Kidney (tissue), 14 donors: Measurements from ENCODE around the gene EGFL7. TPM values are rescaled to one million over a fixed set of nuclear protein-coding genes. Genes with fewer than 3 reads are reported as not detected.

Source experiments
- DNase-seq, 5 donors: peaks; one replicate each; pipeline ENCODE4 v3.0.0-alpha.2; 2013 to 2020
- FAIRE-seq: peaks from 2 replicates; lab custom pipeline; 2012; peaks lifted over from hg19 to GRCh38; lab: Jason Lieb, UNC
- H3K27ac ChIP-seq, 2 donors: one replicate each; pipeline ENCODE4 v1.7.0; 2013; ENCODE audit warnings: low read depth in 2 of 2, low read length in 2 of 2, inconsistent platforms in 1 of 2
- H3K27me3 ChIP-seq: one replicate; pipeline ENCODE4 v1.7.1; 2013; ENCODE audit warnings: low read length, inconsistent platforms; ENCODE audit not compliant: control insufficient read depth, insufficient read depth
- H3K36me3 ChIP-seq, 3 donors: one replicate each; pipeline versions ENCODE4 v1.7.0 to v1.7.1; 2013; ENCODE audit warnings: low read length in 3 of 3, control low read depth in 1 of 3, inconsistent platforms in 1 of 3; ENCODE audit not compliant: insufficient read depth in 3 of 3, control insufficient read depth in 2 of 3
- H3K4me1 ChIP-seq, 3 donors: one replicate each; pipeline versions ENCODE4 v1.7.0 to v1.7.1; 2013; ENCODE audit warnings: low read length in 3 of 3, inconsistent platforms in 1 of 3, low read depth in 1 of 3; ENCODE audit not compliant: control insufficient read depth in 2 of 3, insufficient read depth in 2 of 3
- H3K4me3 ChIP-seq, 3 donors: one replicate each; pipeline versions ENCODE4 v1.7.0 to v1.8.1; 2013; ENCODE audit warnings: low read length in 3 of 3, control low read depth in 1 of 3, inconsistent platforms in 1 of 3
- H3K9ac ChIP-seq, 3 donors: one replicate each; pipeline versions ENCODE4 v1.7.0 to v1.7.1; 2013; ENCODE audit warnings: low read length in 3 of 3, control low read depth in 1 of 3, inconsistent platforms in 1 of 3
- H3K9me3 ChIP-seq, 3 donors: one replicate each; pipeline versions ENCODE4 v1.7.0 to v1.7.1; 2013; ENCODE audit warnings: low read length in 3 of 3, control low read depth in 1 of 3, inconsistent platforms in 1 of 3; ENCODE audit not compliant: control insufficient read depth in 2 of 3, insufficient read depth in 1 of 3
- intact Hi-C: fragments of 100-400 bp; cut with DNase I; formaldehyde crosslinking; loops from one replicate; pipeline ENCODE4 v1.11.1; 2022
- polyA plus RNA-seq: library from polyadenylated mRNA; stranded (reverse); fragments of 350-450 nt; fragmentation: Illumina TruSeq; extraction: RNeasy Lipid Tissue Mini Kit (QIAGEN cat#74804); gene quantifications from one replicate; pipeline ENCODE4 v1.2.3, GENCODE V29; 2014; ENCODE audit warnings: low read depth, low replicate concordance; ENCODE audit not compliant: insufficient read depth
- total RNA-seq: library from RNA; stranded (reverse); fragmentation: NEBNext Ultra II Directional; extraction: Animal tissue kit (Norgen Biotek cat#: 25700); gene quantifications from one replicate; pipeline ENCODE4 v1.2.1, GENCODE V29; 2021
- TF ChIP-seq, protein P1 (sequence below): IDR thresholded peaks from 3 replicates; pipeline ENCODE4 v1.5.1; 2012; ENCODE audit warnings: mild to moderate bottlenecking, moderate library complexity, borderline replicate concordance; ENCODE audit not compliant: insufficient read depth; ENCODE audit errors: extremely low read depth
- donor health status: control.
- donor health status: control.
- donor health status: control.
- donor health status: control.
- donor health status: control.
- donor health status: DM: yes; HTN: yes; CAD: no.
- donor health status: Normal renal cell carcinoma (clear cell type).

The EGFL7 gene
- total and polyA plus RNA-seq, 2 donors from 2014 or later, result 137 to 140 TPM

DNA sequence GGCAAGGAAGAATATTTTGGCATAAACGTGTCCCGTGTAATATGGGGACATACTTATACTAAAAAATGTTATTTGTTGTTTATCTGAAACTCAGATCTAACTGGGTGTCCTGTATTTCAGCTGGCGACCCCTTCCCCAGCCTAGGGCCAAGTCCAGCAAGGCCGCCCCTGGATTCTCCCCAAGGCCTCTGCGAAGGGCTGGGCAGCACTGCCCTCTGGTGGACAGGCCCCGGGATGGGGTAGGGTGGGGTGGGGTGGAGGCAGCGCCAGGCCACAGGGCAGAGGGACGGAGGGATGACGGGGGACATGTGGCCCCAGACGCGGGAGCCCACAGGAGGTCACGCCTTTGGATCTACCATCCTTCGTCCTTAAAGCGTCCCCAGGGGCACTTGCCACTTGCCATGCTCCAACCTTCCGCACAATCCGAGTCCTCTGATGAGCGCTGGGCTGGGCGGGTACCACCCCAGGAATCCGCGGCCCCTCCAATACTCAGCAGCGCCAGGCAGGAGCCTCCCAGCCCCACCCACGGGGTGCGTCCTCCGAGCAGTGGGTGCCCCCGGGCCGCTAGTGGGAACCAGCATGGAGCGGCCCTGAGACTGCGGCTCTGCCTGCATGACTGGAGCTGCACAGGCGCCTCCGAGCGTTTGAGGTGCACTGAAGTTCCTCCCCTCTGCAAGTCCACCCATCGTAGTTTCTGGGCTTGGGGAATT lies 31.6 kb downstream of the EGFL7 start:
- TF ChIP-seq, protein P1, sequence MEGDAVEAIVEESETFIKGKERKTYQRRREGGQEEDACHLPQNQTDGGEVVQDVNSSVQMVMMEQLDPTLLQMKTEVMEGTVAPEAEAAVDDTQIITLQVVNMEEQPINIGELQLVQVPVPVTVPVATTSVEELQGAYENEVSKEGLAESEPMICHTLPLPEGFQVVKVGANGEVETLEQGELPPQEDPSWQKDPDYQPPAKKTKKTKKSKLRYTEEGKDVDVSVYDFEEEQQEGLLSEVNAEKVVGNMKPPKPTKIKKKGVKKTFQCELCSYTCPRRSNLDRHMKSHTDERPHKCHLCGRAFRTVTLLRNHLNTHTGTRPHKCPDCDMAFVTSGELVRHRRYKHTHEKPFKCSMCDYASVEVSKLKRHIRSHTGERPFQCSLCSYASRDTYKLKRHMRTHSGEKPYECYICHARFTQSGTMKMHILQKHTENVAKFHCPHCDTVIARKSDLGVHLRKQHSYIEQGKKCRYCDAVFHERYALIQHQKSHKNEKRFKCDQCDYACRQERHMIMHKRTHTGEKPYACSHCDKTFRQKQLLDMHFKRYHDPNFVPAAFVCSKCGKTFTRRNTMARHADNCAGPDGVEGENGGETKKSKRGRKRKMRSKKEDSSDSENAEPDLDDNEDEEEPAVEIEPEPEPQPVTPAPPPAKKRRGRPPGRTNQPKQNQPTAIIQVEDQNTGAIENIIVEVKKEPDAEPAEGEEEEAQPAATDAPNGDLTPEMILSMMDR, result peak; percentile 66
- FAIRE-seq (no peak), DNase-seq (peak in 3 of 5 donors; percentile 66 to 86 (median 77))
- peak overlapping the region; percentile 63 to 69 for H3K27ac ChIP-seq
- H3K4me1 ChIP-seq, result peaks cover 0 to 47% (median 30%) of the 10 kb centered on the region in 3 donors
- H3K9ac ChIP-seq, result peak overlapping the region in 1 of 3 donors; percentile 12
- H3K27me3 ChIP-seq, result no peaks in the 10 kb centered on the region
- intact Hi-C loops, result no loop called here
- no peaks in the 10 kb centered on the region for H3K36me3 ChIP-seq
- H3K9me3 ChIP-seq, result no peaks in the 10 kb centered on the region
- H3K4me3 ChIP-seq, result no peak overlapping the region

DNA sequence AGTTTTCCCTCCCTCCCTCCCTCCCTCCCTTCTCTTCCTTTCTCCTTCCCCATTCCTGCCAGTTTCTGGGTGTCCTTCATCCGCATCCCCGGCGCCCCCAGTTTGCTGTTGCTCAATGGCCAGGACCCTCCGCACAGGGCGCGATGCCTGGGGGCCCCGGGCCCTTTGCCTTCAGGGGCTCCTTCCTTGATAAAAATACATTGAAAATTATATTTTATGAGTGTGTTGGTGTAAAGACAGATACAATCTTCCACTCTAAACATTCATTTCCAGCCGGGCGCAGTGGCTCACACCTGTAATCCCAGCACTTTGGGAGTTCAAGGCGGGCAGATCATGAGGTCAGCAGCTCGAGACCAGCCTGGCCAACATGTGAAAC lies 32.1 kb downstream of the EGFL7 start:
- no peak overlapping the region for H3K4me3 ChIP-seq
- DNase-seq, result no peak
- H3K9me3 ChIP-seq, result no peaks in the 10 kb centered on the region
- no peaks in the 10 kb centered on the region for H3K36me3 ChIP-seq
- TF ChIP-seq, protein P1, result no peak
- no peak overlapping the region for H3K9ac ChIP-seq
- intact Hi-C loops, result no loop called here
- H3K27ac ChIP-seq, result peak overlapping the region in 1 of 2 donors; percentile 69
- peaks cover 0 to 47% (median 30%) of the 10 kb centered on the region in 3 donors for H3K4me1 ChIP-seq
- FAIRE-seq, result no peak
- H3K27me3 ChIP-seq, result no peaks in the 10 kb centered on the region

DNA sequence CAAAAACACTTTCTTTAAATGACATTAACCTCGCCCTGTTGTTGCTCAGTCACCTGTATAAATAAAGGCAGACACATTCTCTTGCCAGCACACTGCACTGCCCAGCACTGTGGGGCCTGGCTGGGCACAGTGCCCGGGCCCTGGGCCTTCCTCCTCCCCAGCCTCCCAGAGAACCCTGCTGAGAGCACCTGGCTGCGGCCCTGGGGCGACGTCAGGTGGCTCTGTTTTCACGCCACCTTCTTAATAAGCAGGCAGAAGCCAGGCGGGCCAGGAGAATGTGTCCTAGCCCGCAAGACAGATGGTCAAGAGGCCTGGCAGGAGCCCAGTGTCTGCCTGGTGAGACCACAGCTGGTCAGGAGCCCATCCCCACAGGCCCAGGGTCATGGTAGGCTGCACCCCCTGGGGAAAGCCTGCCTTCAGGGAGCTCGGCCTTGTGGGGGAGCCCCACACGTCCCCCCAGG lies 32.7 kb downstream of the EGFL7 start:
- Histone ChIP-seq H3K27ac (peak overlapping the region; percentile 85 to 94), H3K9me3 (no peaks in the 10 kb centered on the region), H3K4me1 (peaks cover 0 to 43% (median 30%) of the 10 kb centered on the region in 3 donors), H3K27me3 (no peaks in the 10 kb centered on the region), H3K4me3 (no peak overlapping the region), H3K36me3 (no peaks in the 10 kb centered on the region), H3K9ac (peak overlapping the region in 1 of 3 donors; percentile 55)
- TF ChIP-seq, protein P1, result no peak
- peak in 3 of 5 donors; percentile 62 to 94 (median 64) for DNase-seq
- intact Hi-C loops, result no loop called here
- FAIRE-seq, result no peak
